Activated CD8-positive, alpha-beta memory T cell treated with anti-CD3 and anti-CD28 coated beads, Interleukin-2, amount 50 U/mL, for 24 hours (primary cell): ENCODE data around the gene PLP1.
"Not testable (repeated sequence)": the region's sequence is repeated elsewhere in the genome, so short reads cannot be mapped to it uniquely, and the experiment has no call there.

Experiments
- DNase-seq: peaks from one replicate; pipeline ENCODE4 v3.0.0-alpha.2; 2020; ENCODE audit errors: extremely low read depth

PLP1 gene

GRCh38 chrX:103780336-103781061 lies 3.9 kb downstream of the PLP1 start:
- no peak for DNase-seq

DNA sequence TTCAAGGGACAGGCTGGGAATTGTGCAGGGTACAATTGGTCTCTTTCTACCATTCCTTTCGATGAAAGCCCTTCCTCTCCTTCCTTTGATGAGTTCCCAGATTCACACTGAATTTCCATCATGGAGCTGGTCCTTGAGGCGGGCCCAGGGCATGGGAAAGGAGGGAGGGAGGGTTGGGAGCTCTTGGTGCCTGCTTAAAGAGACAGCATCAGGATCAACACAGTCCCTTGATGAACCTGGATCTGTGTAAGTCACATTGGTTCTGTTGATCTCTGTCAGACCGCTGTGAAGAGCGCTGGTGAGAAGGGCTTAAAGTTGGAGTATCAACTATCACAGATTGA lies 4.4 kb downstream of the PLP1 start:
- DNase-seq: no peak

DNA sequence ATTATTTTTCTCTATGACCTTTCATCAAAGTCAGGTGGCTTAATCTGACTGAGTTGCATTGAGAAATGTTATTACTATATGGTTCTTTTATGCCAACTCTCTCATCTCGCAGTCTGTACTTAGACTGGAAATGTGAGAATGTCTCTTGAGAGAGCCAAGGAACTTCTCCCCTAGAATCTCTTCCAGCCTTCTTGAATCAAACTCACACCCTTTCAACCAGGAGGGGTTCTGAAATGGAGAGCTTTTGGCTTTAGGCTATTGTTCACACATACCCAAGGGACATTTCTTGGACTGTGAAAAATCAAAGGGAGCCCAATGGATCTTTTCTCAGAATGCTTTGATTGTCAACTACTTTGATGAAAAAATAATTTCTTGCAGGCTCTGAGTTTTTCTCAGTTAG lies 5.1 kb downstream of the PLP1 start:
- no peak for DNase-seq

DNA sequence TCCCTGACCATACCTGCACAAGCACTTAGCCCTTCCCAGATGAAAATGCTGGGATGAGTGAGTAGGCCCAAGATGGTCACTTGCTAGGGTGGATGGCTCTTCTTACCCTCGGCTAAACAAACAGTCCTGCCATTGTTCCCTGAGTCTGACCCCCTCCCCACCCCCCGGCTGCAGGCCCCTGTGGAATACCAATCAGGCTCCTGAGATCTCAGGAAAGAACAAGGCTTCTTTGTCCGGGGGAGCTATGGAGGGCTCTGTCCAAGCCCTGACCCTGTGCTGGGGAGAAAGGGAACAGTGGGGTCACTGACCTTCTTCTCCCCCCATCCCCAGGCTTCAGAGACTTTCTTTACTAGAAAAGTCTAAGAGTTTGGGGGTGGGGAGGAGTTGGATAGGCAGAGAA lies 6.0 kb downstream of the PLP1 start:
- DNase-seq: no peak

DNA sequence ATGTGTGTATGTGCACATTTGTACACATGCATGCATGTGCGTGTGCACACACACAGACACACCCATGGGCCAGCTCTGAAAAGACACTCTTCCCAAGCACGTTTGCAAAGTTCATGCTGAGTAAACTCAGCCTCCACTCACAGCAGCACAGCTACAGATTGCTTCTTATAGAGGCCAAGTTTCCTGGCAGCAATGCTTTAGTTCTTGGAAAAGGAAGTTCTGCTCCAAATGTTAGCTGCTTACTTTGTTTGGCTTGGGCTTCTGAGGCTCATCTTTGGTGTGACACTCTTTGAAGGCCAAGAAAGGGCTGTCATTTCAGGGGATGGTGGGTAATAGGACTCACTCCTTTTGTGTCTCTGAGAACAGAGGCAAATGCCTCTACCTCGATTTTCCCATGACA lies 6.6 kb downstream of the PLP1 start:
- no peak for DNase-seq

GRCh38 chrX:103783971-103784370 lies 7.3 kb downstream of the PLP1 start:
- no peak for DNase-seq

DNA sequence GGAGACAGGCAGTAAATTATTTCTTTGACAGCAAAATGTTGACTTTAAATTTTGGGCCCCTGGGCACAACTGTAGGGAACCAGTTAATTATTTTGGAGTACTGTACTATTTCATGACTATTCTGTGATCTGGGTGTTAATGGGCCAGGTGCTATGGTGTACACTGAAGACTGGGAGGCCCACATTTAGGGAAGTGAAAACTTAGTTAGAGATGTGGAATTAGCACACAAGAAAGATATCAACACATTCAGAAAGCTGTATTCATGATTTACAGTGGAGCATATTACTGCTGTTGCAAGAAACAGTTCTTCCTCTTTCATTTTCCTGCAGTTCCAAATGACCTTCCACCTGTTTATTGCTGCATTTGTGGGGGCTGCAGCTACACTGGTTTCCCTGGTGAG lies 12.4 kb downstream of the PLP1 start:
- DNase-seq: no peak

DNA sequence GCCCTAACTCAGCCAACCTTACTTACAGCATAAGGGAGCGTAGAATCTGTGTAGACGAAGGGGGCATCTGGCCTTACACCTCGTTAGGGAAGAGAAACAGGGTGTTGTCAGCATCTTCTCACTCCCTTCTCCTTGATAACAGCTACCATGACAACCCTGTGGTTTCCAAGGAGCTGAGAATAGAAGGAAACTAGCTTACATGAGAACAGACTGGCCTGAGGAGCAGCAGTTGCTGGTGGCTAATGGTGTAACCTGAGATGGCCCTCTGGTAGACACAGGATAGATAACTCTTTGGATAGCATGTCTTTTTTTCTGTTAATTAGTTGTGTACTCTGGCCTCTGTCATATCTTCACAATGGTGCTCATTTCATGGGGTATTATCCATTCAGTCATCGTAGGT lies 14.6 kb downstream of the PLP1 start:
- DNase-seq: no peak

- no peak for DNase-seq
These were observed 15.3 kb downstream of the PLP1 start for GRCh38 chrX:103791826-103792485.

- DNase-seq: no peak
These were observed 16.4 kb downstream of the PLP1 start for GRCh38 chrX:103792916-103793544.

GRCh38 chrX:103793545-103793940 lies 16.9 kb downstream of the PLP1 start:
- no peak for DNase-seq

DNA sequence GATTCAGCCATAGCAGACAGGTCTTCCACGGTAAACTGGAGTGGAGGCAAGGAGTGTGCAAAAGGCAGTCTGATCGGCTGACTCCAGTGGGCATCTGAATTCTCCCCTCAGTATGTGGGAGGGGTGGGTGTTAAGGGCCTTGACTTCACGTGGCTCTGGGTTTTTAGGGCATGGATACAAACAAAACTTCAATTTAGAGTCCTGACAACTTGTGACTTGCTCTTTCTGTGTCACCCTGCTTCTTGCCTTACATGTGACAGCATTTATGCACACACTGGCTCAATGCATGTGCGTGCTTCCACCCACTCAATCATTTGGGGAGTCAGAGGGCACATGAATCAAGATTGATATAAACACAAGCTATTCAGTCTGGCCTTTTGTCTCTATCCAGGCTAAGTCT lies 17.5 kb downstream of the PLP1 start:
- DNase-seq: no peak

DNA sequence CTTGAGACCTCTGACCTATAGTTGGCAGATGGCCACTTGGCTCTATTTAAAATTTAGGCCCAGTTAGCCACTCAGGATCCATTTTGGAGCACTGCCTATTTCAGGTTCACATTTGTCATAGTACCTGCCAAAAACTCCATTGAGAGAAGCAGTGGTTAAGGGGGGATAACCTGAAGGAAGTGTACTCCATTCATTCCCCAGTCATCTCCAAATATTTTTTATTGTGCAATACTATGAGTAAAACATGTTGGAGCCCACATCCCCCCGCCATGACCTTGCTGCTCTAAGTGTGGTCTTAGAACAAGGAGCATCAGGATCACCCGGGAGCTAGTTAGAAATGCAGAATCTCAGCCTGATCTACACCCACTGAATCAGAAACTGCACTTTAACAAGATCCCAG lies 21.1 kb downstream of the PLP1 start:
- DNase-seq: no peak

DNA sequence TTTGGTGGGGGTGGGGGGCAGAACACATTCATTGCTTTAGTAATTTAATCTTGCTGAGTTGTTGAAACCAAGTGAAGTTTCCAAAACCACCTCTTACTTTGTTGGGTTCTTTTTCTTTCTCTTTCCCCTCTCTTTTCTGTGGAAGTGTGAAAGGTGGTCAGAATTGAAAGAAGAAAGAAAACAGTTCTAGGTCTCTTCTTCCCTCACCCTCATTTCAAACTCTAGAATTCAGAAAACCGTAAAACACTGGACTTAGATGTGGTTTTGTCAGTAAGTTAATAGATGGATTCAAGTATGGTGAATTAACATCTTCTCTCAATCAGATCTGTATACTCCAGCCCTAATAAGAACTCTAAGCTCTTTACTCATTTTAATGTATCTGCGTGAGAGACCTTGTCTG lies 23.7 kb downstream of the PLP1 start:
- DNase-seq: no peak

DNA sequence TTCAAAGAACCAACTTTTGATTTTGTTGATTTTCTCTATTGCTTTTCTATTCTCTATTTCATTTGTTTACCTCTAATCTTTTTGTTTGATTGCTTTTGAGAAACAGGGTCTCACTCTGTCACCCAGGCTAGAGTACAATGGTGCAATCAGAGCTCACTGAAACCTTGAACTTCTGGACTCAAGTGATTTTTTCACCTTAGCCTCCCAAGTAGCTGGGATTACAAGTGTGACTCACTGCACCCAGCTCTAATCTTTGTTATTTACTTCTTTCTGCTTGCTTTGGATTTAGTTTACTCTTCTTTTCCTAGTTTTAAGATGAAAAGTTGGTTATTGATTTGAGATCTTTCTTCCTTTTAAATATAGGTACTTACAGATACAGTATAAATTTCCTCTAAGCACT lies 29.2 kb downstream of the PLP1 start:
- DNase-seq: no peak

- no peak for DNase-seq
These were observed 30.3 kb downstream of the PLP1 start for GRCh38 chrX:103806862-103807474.

GRCh38 chrX:103811858-103812257 lies 35.2 kb downstream of the PLP1 start:
- no peak for DNase-seq

DNA sequence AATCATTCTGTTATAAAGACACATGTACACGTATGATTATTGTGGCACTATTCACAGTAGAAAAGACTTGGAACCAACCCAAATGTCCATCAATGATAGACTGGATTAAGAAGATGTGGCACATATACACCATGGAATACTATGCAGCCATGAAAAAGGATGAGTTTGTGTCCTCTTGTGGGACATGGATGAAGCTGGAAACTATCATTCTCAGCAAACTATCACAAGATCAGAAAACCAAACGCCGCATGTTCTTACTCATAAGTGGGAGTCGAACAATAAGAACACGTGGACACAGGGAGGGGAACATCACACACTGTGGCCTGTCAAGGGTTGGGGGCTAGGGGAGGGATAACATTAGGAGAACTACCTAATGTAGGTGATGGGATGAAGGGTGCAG lies 40.5 kb downstream of the PLP1 start:
- not testable (repeated sequence) for DNase-seq

DNA sequence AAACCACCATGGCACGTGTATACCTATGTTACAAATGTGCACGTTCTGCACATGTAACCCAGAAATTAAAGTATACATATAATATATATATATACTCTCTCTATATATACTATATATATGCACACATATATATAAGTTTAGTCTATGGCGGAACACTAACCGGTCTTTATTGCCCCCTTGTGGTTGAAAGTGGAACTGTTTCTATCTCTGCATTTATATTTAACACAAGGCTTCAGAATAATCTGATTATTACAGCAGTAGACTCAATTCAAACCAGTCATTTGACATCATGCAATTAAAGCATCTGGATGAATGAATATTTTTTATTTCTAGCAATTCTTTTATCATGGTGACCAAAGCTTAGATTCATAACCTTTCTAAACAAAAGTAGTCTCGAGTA lies 40.9 kb downstream of the PLP1 start:
- DNase-seq: no peak

DNA sequence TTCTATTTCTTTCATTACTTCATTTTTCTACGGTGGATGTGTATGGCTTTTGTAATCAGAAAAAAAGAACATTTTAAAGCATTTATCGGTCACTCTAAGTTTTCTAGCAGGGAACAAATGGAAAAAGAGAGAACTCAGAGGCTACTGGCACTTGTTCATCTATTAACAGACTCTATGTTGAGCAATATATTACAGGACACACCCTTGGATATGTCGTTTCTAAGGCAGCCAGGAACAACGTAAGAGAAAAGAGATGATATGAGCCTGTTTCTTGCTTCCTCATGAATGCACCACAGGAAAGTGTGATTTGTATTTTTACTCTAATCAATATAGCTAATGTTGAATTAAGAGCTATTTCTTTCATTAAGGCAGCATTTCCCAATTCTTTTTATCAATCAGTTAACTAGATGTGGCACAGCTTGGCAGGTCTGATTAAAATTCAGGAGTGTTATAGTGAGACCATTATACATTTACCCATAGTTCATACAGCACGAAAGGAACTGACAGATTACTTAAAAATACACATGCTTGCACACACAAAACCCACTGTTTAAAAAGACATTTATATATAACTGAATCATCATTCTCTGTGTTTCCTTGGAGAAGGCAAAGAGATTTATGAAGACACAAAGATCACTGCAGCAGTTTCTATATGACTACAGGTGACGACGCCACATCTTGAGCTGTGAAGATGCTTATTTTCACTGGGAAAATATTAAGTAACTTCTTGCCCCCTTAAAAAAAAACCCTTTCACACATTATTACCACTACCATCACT lies 42.4 kb downstream of the PLP1 start:
- DNase-seq: no peak

DNA sequence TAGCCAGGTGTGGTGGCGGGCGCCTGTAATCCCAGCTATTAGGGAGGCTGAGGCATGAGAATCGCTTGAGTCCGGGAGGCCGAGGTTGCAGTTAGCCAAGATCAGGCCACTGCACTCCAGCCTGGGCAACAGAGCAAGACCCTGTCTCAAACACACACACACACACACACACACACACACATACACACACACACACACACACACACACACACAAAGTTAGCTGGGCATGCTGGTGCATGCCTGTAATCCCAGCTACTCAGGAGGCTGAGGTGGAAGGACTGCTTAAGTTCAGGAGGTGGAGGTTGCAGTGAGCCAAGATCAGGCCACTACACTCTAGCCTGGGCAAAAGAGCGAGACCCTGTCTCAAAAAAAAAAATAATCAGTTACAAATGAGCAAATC lies 44.2 kb downstream of the PLP1 start:
- not testable (repeated sequence) for DNase-seq

GRCh38 chrX:103823591-103823990 lies 47.0 kb downstream of the PLP1 start:
- no peak for DNase-seq
